Left hindlimb (tissue), 1 donor: ENCODE results near the gene KCNJ16.

Source experiments
- DNase-seq: peaks from one replicate; pipeline ENCODE4 v3.0.0-alpha.2; 2018

KCNJ16 gene

GRCh38 chr17:70070305-70071027 is 4.6 kb upstream of the KCNJ16 start:
- DNase-seq = no peak

- DNase-seq = no peak
Measured at GRCh38 chr17:70071127-70071526, 3.9 kb upstream of the KCNJ16 start.

- no peak for DNase-seq
Measured at GRCh38 chr17:70071620-70072019, 3.4 kb upstream of the KCNJ16 start.

- no peak for DNase-seq
Measured at GRCh38 chr17:70072546-70073309, 2.3 kb upstream of the KCNJ16 start.

- DNase-seq = no peak
Measured at GRCh38 chr17:70073310-70073709, 1.7 kb upstream of the KCNJ16 start.

GRCh38 chr17:70073799-70074198 is 1.2 kb upstream of the KCNJ16 start:
- DNase-seq = no peak

- DNase-seq = no peak
Measured at GRCh38 chr17:70074236-70074830, 692 bp upstream of the KCNJ16 start.

GRCh38 chr17:70076189-70076588 is 1.2 kb downstream of the KCNJ16 start:
- DNase-seq = no peak

- no peak for DNase-seq
Measured at GRCh38 chr17:70076831-70077230, 1.8 kb downstream of the KCNJ16 start.

GRCh38 chr17:70078549-70078948 is 3.5 kb downstream of the KCNJ16 start:
- no peak for DNase-seq

GRCh38 chr17:70078994-70079531 is 4.0 kb downstream of the KCNJ16 start:
- DNase-seq = no peak

GRCh38 chr17:70080541-70081347 is 5.7 kb downstream of the KCNJ16 start:
- DNase-seq = no peak

- no peak for DNase-seq
Measured at GRCh38 chr17:70081885-70082284, 6.9 kb downstream of the KCNJ16 start.

GRCh38 chr17:70084476-70084875 is 9.5 kb downstream of the KCNJ16 start:
- no peak for DNase-seq

- no peak for DNase-seq
Measured at GRCh38 chr17:70086516-70086915, 11.5 kb downstream of the KCNJ16 start.

GRCh38 chr17:70089513-70090148 is 14.6 kb downstream of the KCNJ16 start:
- no peak for DNase-seq

- DNase-seq = no peak
Measured at GRCh38 chr17:70091005-70091568, 16.1 kb downstream of the KCNJ16 start.

GRCh38 chr17:70091696-70092095 is 16.7 kb downstream of the KCNJ16 start:
- DNase-seq = no peak

- no peak for DNase-seq
Measured at GRCh38 chr17:70093163-70093562, 18.1 kb downstream of the KCNJ16 start.

- DNase-seq = no peak
Measured at GRCh38 chr17:70095455-70095854, 20.4 kb downstream of the KCNJ16 start.

GRCh38 chr17:70096861-70097260 is 21.8 kb downstream of the KCNJ16 start:
- DNase-seq = no peak

- no peak for DNase-seq
Measured at GRCh38 chr17:70098030-70098429, 23.0 kb downstream of the KCNJ16 start.
